Measurements from ENCODE around the gene LCNL1.
A peak's percentile ranks its signal among the peaks of the same experiment; 100 is the strongest.

Gene LCNL1

DNA sequence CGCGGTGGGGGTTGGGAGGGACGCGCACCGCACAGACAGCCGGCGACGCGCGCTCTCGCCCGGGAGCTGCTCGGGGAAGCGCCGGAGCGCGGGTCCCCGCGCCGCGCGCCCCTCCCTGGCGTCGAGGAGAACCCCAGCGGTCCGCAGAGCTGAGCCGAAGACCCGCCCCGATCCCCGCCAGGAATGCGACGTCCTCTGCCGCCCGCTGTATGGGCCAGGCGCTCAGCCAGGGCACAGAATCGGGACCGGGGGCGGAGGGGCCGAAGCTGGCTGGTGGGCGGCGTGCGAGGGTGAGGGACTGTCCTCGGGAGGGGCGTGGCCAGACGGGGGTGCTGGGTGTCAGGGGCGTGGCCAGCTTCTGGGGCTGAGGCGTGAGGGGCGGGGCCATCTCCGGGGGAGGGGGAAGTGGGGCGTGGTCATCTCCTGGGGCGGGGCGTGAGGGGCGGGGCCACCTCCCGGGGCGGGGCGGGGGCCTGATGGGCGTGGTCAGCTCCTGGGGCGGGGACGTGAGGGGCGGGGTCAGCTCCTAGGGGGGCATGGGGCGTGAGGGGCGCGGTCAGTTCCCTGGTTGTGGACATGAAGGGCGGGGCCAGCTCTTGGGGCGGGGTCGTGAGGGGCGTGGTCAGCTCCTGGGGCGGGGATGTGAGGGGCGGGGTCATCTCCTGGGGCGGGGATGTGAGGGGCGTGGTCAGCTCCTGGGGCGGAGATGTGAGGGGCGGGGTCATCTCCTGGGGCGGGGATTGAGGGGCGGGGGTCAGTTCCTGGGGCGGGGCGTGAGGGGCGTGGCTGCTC, 4.5 kb upstream of the LCNL1 start:
- no peak for TF ChIP-seq CTCF (IDR thresholded peaks at IDR 0.05; ENCODE audit: low read depth, low read length)
- peak overlapping the region; percentile 46 for H3K4me3 ChIP-seq (ENCODE audit: low read depth, low read length)

- TF ChIP-seq CTCF (IDR thresholded peaks at IDR 0.05; ENCODE audit: low read depth, low read length), result no peak
- H3K4me3 ChIP-seq (ENCODE audit: low read depth, low read length), result no peak overlapping the region
Measured at GRCh38 chr9:136978865-136979544, 3.8 kb upstream of the LCNL1 start.

- no peak overlapping the region for H3K4me3 ChIP-seq (ENCODE audit: low read depth, low read length)
- no peak for TF ChIP-seq CTCF (IDR thresholded peaks at IDR 0.05; ENCODE audit: low read depth, low read length)
Measured at GRCh38 chr9:136979769-136980587, 2.8 kb upstream of the LCNL1 start.

GRCh38 chr9:136980669-136981478, 1.9 kb upstream of the LCNL1 start:
- no peak for TF ChIP-seq CTCF (IDR thresholded peaks at IDR 0.05; ENCODE audit: low read depth, low read length)
- no peak overlapping the region for H3K4me3 ChIP-seq (ENCODE audit: low read depth, low read length)

- TF ChIP-seq CTCF (IDR thresholded peaks at IDR 0.05; ENCODE audit: low read depth, low read length), result no peak
- H3K4me3 ChIP-seq (ENCODE audit: low read depth, low read length), result no peak overlapping the region
Measured at GRCh38 chr9:136981588-136982231, 1.1 kb upstream of the LCNL1 start.

DNA sequence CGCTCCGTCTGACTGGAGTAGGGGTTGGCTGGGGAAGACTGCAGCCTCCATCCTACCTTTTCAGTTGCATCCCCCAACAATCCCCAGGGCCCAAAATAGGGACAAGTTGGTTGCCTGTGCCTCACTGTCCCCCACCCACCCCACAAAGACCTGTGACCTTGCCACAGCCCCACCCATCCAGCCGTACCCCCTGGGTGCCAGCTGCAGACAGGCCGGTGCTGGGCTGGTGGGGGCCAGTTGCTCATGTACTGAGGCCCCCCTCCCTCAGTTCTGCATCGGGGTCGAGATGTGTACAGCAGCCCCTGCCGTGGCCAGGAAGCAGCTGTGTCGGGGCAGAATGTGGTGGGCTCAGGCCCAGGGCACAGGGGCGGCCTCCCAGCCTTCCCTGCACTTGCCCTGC, 374 bp downstream of the LCNL1 start:
- TF ChIP-seq CTCF (IDR thresholded peaks at IDR 0.05; ENCODE audit: low read depth, low read length), result no peak
- no peak overlapping the region for H3K4me3 ChIP-seq (ENCODE audit: low read depth, low read length)

Data from WI38 (cell line).